ENCODE measurements around the gene CLCN1. TPM values are rescaled to one million over a fixed set of nuclear protein-coding genes. Genes with fewer than 3 reads are reported as not detected.

Gene CLCN1
- total and polyA plus RNA-seq, 2 of the 4 experiments (the other 2 are of a cell fraction): not detected

DNA sequence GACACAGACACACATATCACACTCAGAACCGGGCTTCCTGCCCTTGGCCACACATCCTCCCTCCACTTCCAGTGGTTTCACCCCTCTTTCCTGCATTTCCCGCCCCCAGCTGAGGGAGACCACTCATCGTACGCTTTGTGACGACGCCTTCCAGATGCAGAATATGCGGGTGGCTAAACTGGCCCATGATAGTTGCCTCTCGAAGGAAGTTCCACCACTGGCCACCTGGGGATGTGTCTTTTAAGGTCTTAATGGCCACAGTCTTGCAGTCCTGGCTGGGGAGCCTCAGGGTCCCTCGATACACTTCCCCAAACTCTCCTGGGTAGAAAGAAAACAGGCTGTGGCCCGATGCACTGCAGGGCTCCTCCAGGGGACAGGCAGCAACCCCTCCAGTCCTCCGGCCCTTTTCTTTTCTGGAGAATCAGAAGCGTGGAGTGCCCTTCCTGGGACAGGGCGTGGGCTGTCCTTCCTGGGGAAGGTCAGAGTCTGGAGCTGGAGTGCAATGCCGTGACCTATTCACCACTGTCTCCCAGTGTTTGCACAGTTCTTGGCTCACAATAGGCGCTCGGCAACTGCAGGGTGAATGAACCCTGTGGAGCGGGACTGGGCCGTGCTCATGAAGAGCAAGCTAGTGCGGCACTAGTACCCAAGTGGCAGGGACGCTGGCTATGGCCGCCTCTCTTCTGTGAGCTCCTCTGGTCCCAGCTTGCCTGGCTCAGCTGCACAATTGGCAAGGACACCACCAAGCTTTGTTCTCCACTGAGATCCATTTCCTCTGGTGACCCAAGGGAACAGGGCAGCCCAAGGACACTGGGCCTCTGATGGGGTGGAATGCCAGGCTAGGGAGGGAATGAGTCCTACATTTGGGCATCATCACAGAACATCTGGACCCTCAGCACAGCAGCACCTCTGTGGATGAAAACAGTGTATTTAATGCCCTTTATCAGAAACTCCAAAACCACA is 79.6 kb downstream of the CLCN1 start:
- Histone ChIP-seq H2AK9ac (replicated peaks; ENCODE audit: low read depth, low read length, poor library complexity) (no peak overlapping the region), H3K79me1 (ENCODE audit: low read depth in 1 of 2, low read length in 2 of 2) (peaks cover 1 to 21% of the 10 kb centered on the region in 2 experiments; a peak in 3 of 4 replicates), H3K56ac (ENCODE audit: extremely low read depth, insufficient read depth, low read length) (no peak overlapping the region), H3K9me3 (ENCODE audit: control insufficient read depth, insufficient read depth, low read length) (no peaks in the 10 kb centered on the region), H2BK5ac (ENCODE audit: low read depth, low read length, poor library complexity, severe bottlenecking) (no peak overlapping the region), H3K27me3 (ENCODE audit: control insufficient read depth, insufficient read depth, low read length) (peaks cover 3% of the 10 kb centered on the region; the same call in 1 of the 2 replicates), H3K14ac (replicated peaks; ENCODE audit: low read depth, low read length) (no peak overlapping the region; the same call in 1 of the 2 replicates), H3K18ac (ENCODE audit: low read depth, low read length) (no peak overlapping the region), H4K20me1 (ENCODE audit: insufficient read depth, low read length) (peaks cover 37% of the 10 kb centered on the region), H3K23ac (ENCODE audit: low read depth, low read length) (no peak overlapping the region), H3K9me1 (ENCODE audit: insufficient read depth, low read length) (peaks cover 20% of the 10 kb centered on the region), H2AFZ (replicated peaks; ENCODE audit: low read length, poor library complexity) (no peak overlapping the region), H2BK20ac (ENCODE audit: low read depth, low read length) (no peak overlapping the region), H2BK15ac (ENCODE audit: low read depth, low read length) (no peak overlapping the region), H4K5ac (ENCODE audit: low read depth, low read length) (no peak overlapping the region), H3K36me3 (ENCODE audit: control insufficient read depth, insufficient read depth, low read length) (peaks cover 24% of the 10 kb centered on the region), H3K9ac (ENCODE audit: low read depth, low read length) (no peak overlapping the region), H3K4me3 (ENCODE audit: insufficient read depth, low read depth, low read length) (no peak overlapping the region), H3K4me2 (ENCODE audit: low read depth, low read length) (no peak overlapping the region), H4K8ac (ENCODE audit: low read depth in 2 of 2, low read length in 2 of 2) (no peak overlapping the region), H3K4ac (ENCODE audit: low read depth, low read length) (no peak overlapping the region; the same call in 1 of the 2 replicates), H2AK5ac (ENCODE audit: low read depth, low read length) (no peak overlapping the region), H3K27ac (ENCODE audit: insufficient read depth, low read length) (no peak overlapping the region), H2BK120ac (ENCODE audit: low read depth, low read length) (no peak overlapping the region), H4K91ac (ENCODE audit: insufficient read depth, low read depth, low read length) (no peak overlapping the region), H3K4me1 (ENCODE audit: control insufficient read depth, insufficient read depth, low read length) (peaks cover 27% of the 10 kb centered on the region)
- DNase-seq (no peak), ATAC-seq (ENCODE audit: low read depth) (no peak)
- no TSS peak for BruUV-seq (replicated peaks)
- ChIA-PET CTCF (interaction anchor here (1.1 kb wide), 1 partner anchor 155 kb away, joined by 3 read pairs; no protein-coding TSS in a partner anchor), POLR2A (ENCODE audit: unreplicated experiment) (interaction anchor here (0.7 kb wide), 1 partner anchor 10 kb away, joined by 3 read pairs; no protein-coding TSS in a partner anchor)
- WGBS, 2 experiments (ENCODE audit: extremely low coverage in 2 of 2, insufficient read length in 1 of 2): 82% methylated on average over 8 of the region's 21 CpGs; no CpG with 5 or more reads in 1 of the 2 experiments
- dilution Hi-C loops (cut with HindIII; ENCODE audit: low sequenced_read_pairs, unreplicated experiment) (no loop called here), in situ Hi-C loops (cut with MboI; ENCODE audit: low sequenced_read_pairs) (no loop called here), intact Hi-C loops (cut with micrococcal nuclease) (no loop called here)
- TF ChIP-seq POLR2A (IDR thresholded peaks at IDR 0.05; ENCODE audit: low read depth, low read length): no peak; the same call in 1 of the 2 replicates
- TF ChIP-seq, protein P1, sequence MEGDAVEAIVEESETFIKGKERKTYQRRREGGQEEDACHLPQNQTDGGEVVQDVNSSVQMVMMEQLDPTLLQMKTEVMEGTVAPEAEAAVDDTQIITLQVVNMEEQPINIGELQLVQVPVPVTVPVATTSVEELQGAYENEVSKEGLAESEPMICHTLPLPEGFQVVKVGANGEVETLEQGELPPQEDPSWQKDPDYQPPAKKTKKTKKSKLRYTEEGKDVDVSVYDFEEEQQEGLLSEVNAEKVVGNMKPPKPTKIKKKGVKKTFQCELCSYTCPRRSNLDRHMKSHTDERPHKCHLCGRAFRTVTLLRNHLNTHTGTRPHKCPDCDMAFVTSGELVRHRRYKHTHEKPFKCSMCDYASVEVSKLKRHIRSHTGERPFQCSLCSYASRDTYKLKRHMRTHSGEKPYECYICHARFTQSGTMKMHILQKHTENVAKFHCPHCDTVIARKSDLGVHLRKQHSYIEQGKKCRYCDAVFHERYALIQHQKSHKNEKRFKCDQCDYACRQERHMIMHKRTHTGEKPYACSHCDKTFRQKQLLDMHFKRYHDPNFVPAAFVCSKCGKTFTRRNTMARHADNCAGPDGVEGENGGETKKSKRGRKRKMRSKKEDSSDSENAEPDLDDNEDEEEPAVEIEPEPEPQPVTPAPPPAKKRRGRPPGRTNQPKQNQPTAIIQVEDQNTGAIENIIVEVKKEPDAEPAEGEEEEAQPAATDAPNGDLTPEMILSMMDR (conservative IDR thresholded peaks at IDR 0.05; ENCODE audit: low read depth, low read length): peak; percentile 16; the same call in 1 of the 2 replicates

All from IMR-90 (cell line).